Activated effector memory CD4-positive, alpha-beta T cell treated with anti-CD3 and anti-CD28 coated beads, Interleukin-2, amount 50 U/mL, for 16 hours (primary cell): ENCODE data around the gene LRSAM1.

Experiments used
- DNase-seq: peaks from one replicate; pipeline ENCODE4 v3.0.0-alpha.2; 2020

LRSAM1 gene

DNA sequence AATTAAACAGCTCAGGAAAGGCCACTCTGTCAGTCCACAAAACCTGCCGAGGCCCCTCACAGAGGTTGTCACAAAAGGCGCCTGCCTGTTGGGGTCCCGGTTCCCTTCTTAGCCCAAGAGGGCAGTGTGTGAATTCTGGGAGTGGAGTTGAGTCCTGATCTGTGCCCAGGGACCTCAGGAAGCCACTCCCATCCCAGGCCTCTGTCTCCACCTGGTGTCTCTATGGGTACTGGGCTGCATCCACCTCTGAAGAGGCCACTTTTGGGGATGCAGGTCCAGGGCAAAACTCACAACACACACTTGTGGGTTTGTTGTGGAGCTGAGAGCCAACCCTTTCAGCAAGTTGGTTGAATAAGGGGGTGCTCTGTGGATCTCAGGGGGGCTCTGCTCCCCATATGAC, 86.5 kb downstream of the LRSAM1 start:
- no peak for DNase-seq

DNA sequence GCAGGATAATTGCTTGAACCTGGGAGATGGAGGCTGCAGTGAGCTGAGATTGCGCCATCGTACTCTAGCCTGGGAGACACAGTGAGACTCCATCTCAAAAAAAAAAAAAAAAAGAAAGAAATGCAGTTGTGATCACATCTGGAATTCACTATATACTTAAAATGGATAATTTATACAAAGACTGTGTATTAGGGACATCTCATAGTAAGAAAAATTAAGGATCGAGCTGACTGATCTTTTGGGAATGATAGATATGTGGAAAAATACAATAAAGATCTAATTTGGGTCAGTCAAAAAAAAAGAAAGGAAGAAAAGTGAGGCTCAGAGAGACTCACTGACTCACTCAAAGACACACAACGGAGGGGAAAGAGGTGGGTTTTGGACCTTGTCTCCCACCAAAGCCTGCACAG, 87.5 kb downstream of the LRSAM1 start:
- DNase-seq: no peak

- DNase-seq: no peak
Observed at GRCh38 chr9:127539259-127539981, 88.1 kb downstream of the LRSAM1 start.

DNA sequence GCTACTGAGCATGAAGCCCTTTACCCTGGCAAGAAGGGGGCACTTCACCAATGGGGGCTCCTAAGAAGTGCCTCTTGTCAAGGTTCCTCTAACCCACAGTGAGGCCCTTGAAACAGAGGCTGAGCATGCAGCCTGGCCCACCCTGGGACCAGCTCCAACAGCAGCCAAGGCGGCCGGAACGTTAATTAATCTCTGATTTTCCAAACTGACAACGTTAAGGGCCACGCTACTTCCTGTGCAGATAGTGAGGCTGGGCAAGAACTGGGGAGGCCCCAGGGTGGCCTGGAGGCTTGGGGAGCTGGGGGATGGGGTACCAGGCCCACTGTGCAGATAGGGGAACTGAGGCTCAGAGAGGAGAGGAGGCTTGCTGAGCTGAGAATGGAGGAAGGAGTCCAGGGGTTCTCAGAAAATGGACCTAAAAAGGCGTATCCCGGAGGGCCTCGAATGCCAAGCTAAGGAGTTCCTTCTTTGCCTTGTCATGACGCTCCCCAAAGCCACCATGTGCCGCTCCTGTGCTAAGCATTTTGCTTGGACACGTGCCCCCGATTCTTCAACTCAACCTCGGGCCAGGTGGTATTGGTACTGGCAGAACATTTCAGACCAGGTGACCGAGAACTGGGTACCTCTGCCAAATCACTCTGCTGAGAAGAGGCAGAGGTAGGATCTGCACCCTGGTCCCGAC, 88.8 kb downstream of the LRSAM1 start:
- DNase-seq: no peak

- DNase-seq: no peak
Observed at GRCh38 chr9:127540664-127541041, 89.3 kb downstream of the LRSAM1 start.

- DNase-seq: no peak
Observed at GRCh38 chr9:127541176-127541575, 89.9 kb downstream of the LRSAM1 start.

DNA sequence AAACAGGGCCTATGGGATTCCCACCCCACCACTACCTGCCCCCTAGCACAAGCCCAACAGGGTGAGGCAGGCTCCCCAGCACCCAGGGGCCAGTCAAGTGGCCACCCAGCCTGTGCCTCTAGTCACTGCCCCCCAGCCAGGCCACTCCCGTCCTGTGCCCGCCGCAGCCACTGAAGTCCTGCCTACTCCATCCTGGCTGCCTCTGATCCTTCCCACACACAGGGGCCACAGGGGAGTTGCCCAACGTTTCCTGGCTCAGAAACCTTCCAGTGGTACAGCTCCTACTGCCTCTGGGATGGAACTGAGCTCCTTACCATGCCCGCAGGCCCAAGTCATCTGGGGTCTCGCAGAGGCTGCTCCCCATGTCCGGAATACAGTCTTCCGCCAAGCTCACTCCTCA, 90.6 kb downstream of the LRSAM1 start:
- DNase-seq: no peak

DNA sequence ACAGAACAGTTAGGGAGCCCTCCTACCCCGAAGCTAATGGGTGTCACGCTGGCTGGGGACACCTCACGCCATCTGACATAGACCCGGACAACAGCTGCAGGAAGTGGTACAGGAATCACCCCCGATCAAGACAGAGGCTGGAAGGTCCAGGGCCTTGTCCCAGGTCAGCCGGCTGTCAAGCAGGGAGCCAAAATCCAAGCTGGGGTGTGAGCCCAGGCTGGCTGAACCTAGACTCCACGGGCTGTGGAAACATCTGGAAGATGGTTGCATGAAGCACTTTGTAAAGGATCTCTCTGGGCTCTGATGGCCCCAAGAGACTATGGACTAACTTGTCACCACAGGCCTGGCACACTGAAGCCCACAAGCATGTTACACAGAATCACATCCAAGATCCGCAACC, 91.9 kb downstream of the LRSAM1 start:
- DNase-seq: no peak

- no peak for DNase-seq
Observed at GRCh38 chr9:127543973-127544533, 92.7 kb downstream of the LRSAM1 start.

- DNase-seq: no peak
Observed at GRCh38 chr9:127545196-127546124, 94.2 kb downstream of the LRSAM1 start.

- DNase-seq: no peak
Observed at GRCh38 chr9:127546125-127546832, 95.0 kb downstream of the LRSAM1 start.

- no peak for DNase-seq
Observed at GRCh38 chr9:127548352-127548881, 97.1 kb downstream of the LRSAM1 start.

GRCh38 chr9:127549218-127549617, 97.9 kb downstream of the LRSAM1 start:
- no peak for DNase-seq

DNA sequence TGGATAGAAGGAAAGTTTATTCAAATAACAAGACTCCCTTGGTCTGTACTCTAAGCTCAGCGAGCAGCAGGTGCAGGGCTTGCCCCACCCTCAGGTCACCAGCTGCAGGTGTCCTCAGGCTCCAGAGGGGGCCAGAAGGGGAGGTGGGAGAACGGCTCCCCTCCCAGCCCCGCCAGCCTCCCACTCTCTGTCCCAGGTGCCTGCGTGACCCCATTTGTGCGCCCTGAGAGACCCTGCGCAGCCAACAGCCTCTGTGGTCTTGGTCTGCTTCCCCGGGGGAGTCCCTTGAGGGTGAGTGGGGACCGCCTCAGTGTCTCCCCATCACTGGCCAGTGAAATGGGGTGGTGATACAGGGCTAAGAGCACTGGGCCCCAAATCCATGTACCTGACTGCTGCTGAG, 98.4 kb downstream of the LRSAM1 start:
- DNase-seq: no peak

- DNase-seq: no peak
Observed at GRCh38 chr9:127550282-127550681, 99.0 kb downstream of the LRSAM1 start.

GRCh38 chr9:127550751-127551150, 99.4 kb downstream of the LRSAM1 start:
- DNase-seq: no peak
